Measurements from ENCODE around the gene FXYD5.
A peak's percentile ranks its signal among the peaks of the same experiment; 100 is the strongest.

- TF ChIP-seq CTCF (conservative IDR thresholded peaks at IDR 0.05; ENCODE audit: low read depth, low read length) (peak; percentile 59), EZH2 (IDR thresholded peaks at IDR 0.05; ENCODE audit: borderline replicate concordance, low read depth, low read length, poor library complexity, severe bottlenecking) (no peak)
Observed at GRCh38 chr19:35140962-35141836, 13.3 kb upstream of the FXYD5 start.

Data from A673 (cell line).